NB4 (cell line): ENCODE results near the gene AGAP1.

Experiments
- CTCF ChIP-seq: IDR thresholded peaks from one replicate; pipeline ENCODE4 v1.5.1; 2012; ENCODE audit warnings: low read depth, low read length
- MAX ChIP-seq: IDR thresholded peaks from 2 replicates; pipeline ENCODE4 v1.6.1; 2011; ENCODE audit warnings: low read depth, low read length
- MYC ChIP-seq: IDR thresholded peaks from 2 replicates; pipeline ENCODE4 v1.6.1; 2011; ENCODE audit warnings: low read depth, low read length
- POLR2A ChIP-seq: IDR thresholded peaks from 2 replicates; pipeline ENCODE4 v1.6.1; 2011; ENCODE audit warnings: mild to moderate bottlenecking; ENCODE audit not compliant: insufficient read length; ENCODE audit errors: extremely low read depth

GRCh38 chr2:235534678-235535422 is 41.0 kb downstream of the AGAP1 start:
- no peak for TF ChIP-seq CTCF
- no peak for TF ChIP-seq POLR2A
- no peak for TF ChIP-seq MYC
- no peak for TF ChIP-seq MAX
